HEK293T (cell line): Measurements from ENCODE around the gene CLRN1.

Source experiments
- ARNT ChIP-seq: fragments of 450-650 bp; IDR thresholded peaks from 2 replicates; pipeline ENCODE4 v1.6.1; 2017; ENCODE audit warnings: mild to moderate bottlenecking
- BHLHE40 ChIP-seq: fragments of 450-650 bp; IDR thresholded peaks from 2 replicates; pipeline ENCODE4 v1.6.1; 2016; ENCODE audit warnings: mild to moderate bottlenecking, moderate library complexity, borderline replicate concordance
- CTBP1 ChIP-seq: fragments of 450-650 bp; IDR thresholded peaks from 2 replicates; pipeline ENCODE4 v1.6.1; 2016; ENCODE audit warnings: borderline replicate concordance
- ELF4 ChIP-seq: fragments of 450-650 bp; IDR thresholded peaks from 2 replicates; pipeline ENCODE4 v1.6.1; 2017; ENCODE audit warnings: antibody characterized with exemption
- FOXA1 ChIP-seq: fragments of 450-650 bp; IDR thresholded peaks from 2 replicates; pipeline ENCODE4 v1.6.1; 2016; ENCODE audit warnings: mild to moderate bottlenecking
- FOXK2 ChIP-seq: fragments of 450-650 bp; IDR thresholded peaks from 2 replicates; pipeline ENCODE4 v1.6.1; 2016; ENCODE audit warnings: mild to moderate bottlenecking
- FOXM1 ChIP-seq: fragments of 450-650 bp; IDR thresholded peaks from 2 replicates; pipeline ENCODE4 v1.6.1; 2017; ENCODE audit warnings: mild to moderate bottlenecking, borderline replicate concordance
- HDGF ChIP-seq: fragments of 450-650 bp; IDR thresholded peaks from 2 replicates; pipeline ENCODE4 v1.6.1; 2017; ENCODE audit warnings: antibody characterized with exemption, borderline replicate concordance
- L3MBTL2 ChIP-seq: fragments of 450-650 bp; conservative IDR thresholded peaks from 2 replicates; pipeline ENCODE4 v1.6.1; 2016; ENCODE audit warnings: mild to moderate bottlenecking
- NFRKB ChIP-seq: fragments of 450-650 bp; IDR thresholded peaks from 2 replicates; pipeline ENCODE4 v1.6.1; 2016; ENCODE audit warnings: mild to moderate bottlenecking, moderate library complexity
- SP1 ChIP-seq: fragments of 450-650 bp; IDR thresholded peaks from 2 replicates; pipeline ENCODE4 v1.6.1; 2017
- SUZ12 ChIP-seq: fragments of 450-650 bp; IDR thresholded peaks from 2 replicates; pipeline ENCODE4 v1.6.1; 2016; ENCODE audit warnings: mild to moderate bottlenecking
- TF ChIP-seq, protein P1 (sequence below): fragments of 450-650 bp; IDR thresholded peaks from 2 replicates; pipeline ENCODE4 v1.6.1; 2016

DNA sequence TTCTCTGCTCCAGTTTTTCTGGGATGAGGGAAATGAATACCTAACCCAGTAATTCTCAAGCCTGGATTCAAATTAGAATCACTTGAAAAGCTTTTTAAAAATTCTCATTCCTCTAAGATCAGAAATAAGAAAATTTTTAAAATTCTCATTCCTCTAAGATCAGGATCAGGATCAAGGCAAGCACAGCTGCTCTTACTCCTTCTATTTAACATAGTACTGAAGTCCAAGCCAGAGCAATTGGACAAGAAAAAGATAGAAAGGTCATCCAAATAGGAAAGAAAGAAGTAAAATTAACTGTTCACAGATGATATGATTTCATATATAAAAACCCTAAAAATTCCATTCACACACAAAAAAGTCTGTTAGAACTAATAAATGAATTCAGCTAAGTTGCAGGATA lies 24.2 kb upstream of the CLRN1 start:
- TF ChIP-seq FOXK2 = no peak
- no peak for TF ChIP-seq NFRKB
- no peak for TF ChIP-seq HDGF
- no peak for TF ChIP-seq SUZ12
- TF ChIP-seq FOXM1 = no peak
- TF ChIP-seq ELF4 = no peak
- TF ChIP-seq, protein P1, sequence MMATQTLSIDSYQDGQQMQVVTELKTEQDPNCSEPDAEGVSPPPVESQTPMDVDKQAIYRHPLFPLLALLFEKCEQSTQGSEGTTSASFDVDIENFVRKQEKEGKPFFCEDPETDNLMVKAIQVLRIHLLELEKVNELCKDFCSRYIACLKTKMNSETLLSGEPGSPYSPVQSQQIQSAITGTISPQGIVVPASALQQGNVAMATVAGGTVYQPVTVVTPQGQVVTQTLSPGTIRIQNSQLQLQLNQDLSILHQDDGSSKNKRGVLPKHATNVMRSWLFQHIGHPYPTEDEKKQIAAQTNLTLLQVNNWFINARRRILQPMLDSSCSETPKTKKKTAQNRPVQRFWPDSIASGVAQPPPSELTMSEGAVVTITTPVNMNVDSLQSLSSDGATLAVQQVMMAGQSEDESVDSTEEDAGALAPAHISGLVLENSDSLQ = no peak
- TF ChIP-seq L3MBTL2 = no peak
- TF ChIP-seq CTBP1 = no peak
- no peak for TF ChIP-seq BHLHE40
- no peak for TF ChIP-seq SP1
- TF ChIP-seq ARNT = no peak
- no peak for TF ChIP-seq FOXA1
